ENCODE measurements around the gene RIMBP2.

RIMBP2 gene

GRCh38 chr12:130708648-130709047 lies 7.5 kb downstream of the RIMBP2 start:
- no peak for TF ChIP-seq CTCF (IDR thresholded peaks at IDR 0.05; ENCODE audit: insufficient read depth, low read length, missing control alignments)
- ChIA-PET POLR2A (no interaction called here), CTCF (no interaction called here)

GRCh38 chr12:130707571-130707891 lies 8.6 kb downstream of the RIMBP2 start:
- no peak for DNase-seq (ENCODE audit: low read depth, low spot score)
- CTCF ChIA-PET: no interaction called here
- POLR2A ChIA-PET: no interaction called here
- no peak overlapping the region for H3K4me3 ChIP-seq (ENCODE audit: low read depth, low read length)
- no peak for TF ChIP-seq CTCF (IDR thresholded peaks at IDR 0.05; ENCODE audit: insufficient read depth, low read length, missing control alignments)

More at GRCh38 chr12:130708648-130709047, 7.5 kb downstream of the RIMBP2 start:
- no peak overlapping the region for H3K4me3 ChIP-seq (ENCODE audit: low read depth, low read length)
- DNase-seq (ENCODE audit: low read depth, low spot score): no peak

- ChIA-PET CTCF (interaction anchor here (1.2 kb wide), 1 partner anchor 41 kb away, joined by 3 read pairs; no protein-coding TSS in a partner anchor), POLR2A (no interaction called here)
- no peak for TF ChIP-seq CTCF (IDR thresholded peaks at IDR 0.05; ENCODE audit: insufficient read depth, low read length, missing control alignments)
- no peak overlapping the region for H3K4me3 ChIP-seq (ENCODE audit: low read depth, low read length)
- DNase-seq (ENCODE audit: low read depth, low spot score): no peak
Observed at GRCh38 chr12:130706885-130707570, 9.1 kb downstream of the RIMBP2 start.

- no peak overlapping the region for H3K4me3 ChIP-seq (ENCODE audit: low read depth, low read length)
- POLR2A ChIA-PET: no interaction called here
Observed at GRCh38 chr12:130706311-130706710, 9.8 kb downstream of the RIMBP2 start.

GRCh38 chr12:130705178-130705822 lies 10.8 kb downstream of the RIMBP2 start:
- no peak for DNase-seq (ENCODE audit: low read depth, low spot score)
- no peak for TF ChIP-seq CTCF (IDR thresholded peaks at IDR 0.05; ENCODE audit: insufficient read depth, low read length, missing control alignments)
- no peak overlapping the region for H3K4me3 ChIP-seq (ENCODE audit: low read depth, low read length)
- ChIA-PET POLR2A (no interaction called here), CTCF (no interaction called here)

More at GRCh38 chr12:130706311-130706710, 9.8 kb downstream of the RIMBP2 start:
- CTCF ChIA-PET: interaction anchor here (1.2 kb wide), 1 partner anchor 42 kb away, joined by 3 read pairs; no protein-coding TSS in a partner anchor
- TF ChIP-seq CTCF (IDR thresholded peaks at IDR 0.05; ENCODE audit: insufficient read depth, low read length, missing control alignments): no peak
- DNase-seq (ENCODE audit: low read depth, low spot score): no peak

- no peak overlapping the region for H3K4me3 ChIP-seq (ENCODE audit: low read depth, low read length)
- CTCF ChIA-PET: no interaction called here
- POLR2A ChIA-PET: no interaction called here
- TF ChIP-seq CTCF (IDR thresholded peaks at IDR 0.05; ENCODE audit: insufficient read depth, low read length, missing control alignments): no peak
- DNase-seq (ENCODE audit: low read depth, low spot score): no peak
Observed at GRCh38 chr12:130704606-130705005, 11.5 kb downstream of the RIMBP2 start.

Measured in AG04449 (cell line).